Body of pancreas (tissue), 4 donors: ENCODE results near the gene ANAPC15.

Experiments used
- CTCF ChIP-seq, 7 experiments: fragments of 450-650 bp in 4 of 7; fragments of 200-600 bp in 3 of 7; sonication (generic) in 3 of 7; IDR thresholded peaks; one replicate each; pipeline ENCODE4 v1.5.1; 2016 to 2019; ENCODE audit warnings: antibody characterized with exemption in 7 of 7
- POLR2A ChIP-seq, 3 donors: fragments of 450-650 bp; IDR thresholded peaks; one replicate each; pipeline ENCODE4 v1.6.1; 2016; ENCODE audit warnings: antibody characterized with exemption in 3 of 3, mild to moderate bottlenecking in 2 of 3

GRCh38 chr11:72075109-72075508 is 37.4 kb downstream of the ANAPC15 start:
- TF ChIP-seq CTCF (IDR thresholded peaks at IDR 0.05) (no peak), POLR2A (IDR thresholded peaks at IDR 0.05) (no peak)
